ENCODE data around the gene NACAD.

DNA sequence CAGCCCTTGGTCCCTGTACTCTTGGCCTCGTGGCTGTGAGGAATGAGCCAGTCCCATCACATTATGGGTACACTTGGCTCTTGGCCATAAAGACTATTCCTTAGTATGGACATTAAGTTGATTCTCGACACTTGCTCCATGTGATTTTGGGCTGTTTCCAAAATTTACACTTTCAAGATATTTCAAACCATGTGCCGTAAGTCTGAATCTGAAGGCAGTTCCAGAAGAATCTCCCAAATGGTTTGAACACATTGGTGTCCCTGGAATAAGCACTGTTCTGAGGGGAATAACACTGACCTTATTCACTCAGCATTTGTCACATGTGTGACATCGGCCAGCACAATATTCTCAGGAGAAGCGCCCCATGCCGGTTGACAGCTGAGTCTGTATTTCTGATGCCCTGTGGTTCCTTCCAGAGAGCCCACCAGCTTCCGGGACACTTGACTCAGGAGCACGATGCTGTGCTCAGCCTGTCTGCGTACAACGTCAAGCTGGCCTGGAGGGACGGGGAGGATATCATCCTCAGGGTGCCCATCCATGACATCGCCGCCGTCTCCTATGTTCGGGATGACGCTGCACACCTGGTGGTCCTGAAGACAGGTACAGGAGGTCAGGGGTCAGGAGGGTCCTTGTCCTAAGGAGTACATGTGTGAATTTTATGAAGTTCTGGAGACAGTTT is 24.6 kb downstream of the NACAD start:
- no peak for TF ChIP-seq CTCF (IDR thresholded peaks at IDR 0.05)
- TF ChIP-seq, protein P1, sequence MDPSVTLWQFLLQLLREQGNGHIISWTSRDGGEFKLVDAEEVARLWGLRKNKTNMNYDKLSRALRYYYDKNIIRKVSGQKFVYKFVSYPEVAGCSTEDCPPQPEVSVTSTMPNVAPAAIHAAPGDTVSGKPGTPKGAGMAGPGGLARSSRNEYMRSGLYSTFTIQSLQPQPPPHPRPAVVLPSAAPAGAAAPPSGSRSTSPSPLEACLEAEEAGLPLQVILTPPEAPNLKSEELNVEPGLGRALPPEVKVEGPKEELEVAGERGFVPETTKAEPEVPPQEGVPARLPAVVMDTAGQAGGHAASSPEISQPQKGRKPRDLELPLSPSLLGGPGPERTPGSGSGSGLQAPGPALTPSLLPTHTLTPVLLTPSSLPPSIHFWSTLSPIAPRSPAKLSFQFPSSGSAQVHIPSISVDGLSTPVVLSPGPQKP (IDR thresholded peaks at IDR 0.05; ENCODE audit: low read depth, low read length), result no peak
- no peak for TF ChIP-seq POLR2A (IDR thresholded peaks at IDR 0.05; ENCODE audit: low read length)
- TF ChIP-seq, protein P2, sequence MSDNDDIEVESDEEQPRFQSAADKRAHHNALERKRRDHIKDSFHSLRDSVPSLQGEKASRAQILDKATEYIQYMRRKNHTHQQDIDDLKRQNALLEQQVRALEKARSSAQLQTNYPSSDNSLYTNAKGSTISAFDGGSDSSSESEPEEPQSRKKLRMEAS (IDR thresholded peaks at IDR 0.05), result no peak
- no peak for TF ChIP-seq BHLHE40 (IDR thresholded peaks at IDR 0.05; ENCODE audit: low read depth, low read length)
- no peak for TF ChIP-seq PHF8 (IDR thresholded peaks at IDR 0.05; ENCODE audit: borderline replicate concordance, low read depth)
- no peak for TF ChIP-seq POLR2AphosphoS2 (conservative IDR thresholded peaks at IDR 0.05; ENCODE audit: low read length)
- TF ChIP-seq, protein P3, sequence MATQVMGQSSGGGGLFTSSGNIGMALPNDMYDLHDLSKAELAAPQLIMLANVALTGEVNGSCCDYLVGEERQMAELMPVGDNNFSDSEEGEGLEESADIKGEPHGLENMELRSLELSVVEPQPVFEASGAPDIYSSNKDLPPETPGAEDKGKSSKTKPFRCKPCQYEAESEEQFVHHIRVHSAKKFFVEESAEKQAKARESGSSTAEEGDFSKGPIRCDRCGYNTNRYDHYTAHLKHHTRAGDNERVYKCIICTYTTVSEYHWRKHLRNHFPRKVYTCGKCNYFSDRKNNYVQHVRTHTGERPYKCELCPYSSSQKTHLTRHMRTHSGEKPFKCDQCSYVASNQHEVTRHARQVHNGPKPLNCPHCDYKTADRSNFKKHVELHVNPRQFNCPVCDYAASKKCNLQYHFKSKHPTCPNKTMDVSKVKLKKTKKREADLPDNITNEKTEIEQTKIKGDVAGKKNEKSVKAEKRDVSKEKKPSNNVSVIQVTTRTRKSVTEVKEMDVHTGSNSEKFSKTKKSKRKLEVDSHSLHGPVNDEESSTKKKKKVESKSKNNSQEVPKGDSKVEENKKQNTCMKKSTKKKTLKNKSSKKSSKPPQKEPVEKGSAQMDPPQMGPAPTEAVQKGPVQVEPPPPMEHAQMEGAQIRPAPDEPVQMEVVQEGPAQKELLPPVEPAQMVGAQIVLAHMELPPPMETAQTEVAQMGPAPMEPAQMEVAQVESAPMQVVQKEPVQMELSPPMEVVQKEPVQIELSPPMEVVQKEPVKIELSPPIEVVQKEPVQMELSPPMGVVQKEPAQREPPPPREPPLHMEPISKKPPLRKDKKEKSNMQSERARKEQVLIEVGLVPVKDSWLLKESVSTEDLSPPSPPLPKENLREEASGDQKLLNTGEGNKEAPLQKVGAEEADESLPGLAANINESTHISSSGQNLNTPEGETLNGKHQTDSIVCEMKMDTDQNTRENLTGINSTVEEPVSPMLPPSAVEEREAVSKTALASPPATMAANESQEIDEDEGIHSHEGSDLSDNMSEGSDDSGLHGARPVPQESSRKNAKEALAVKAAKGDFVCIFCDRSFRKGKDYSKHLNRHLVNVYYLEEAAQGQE (IDR thresholded peaks at IDR 0.05), result no peak
- TF ChIP-seq HEYL (CRISPR knock-in tag; IDR thresholded peaks at IDR 0.05), result no peak
- TF ChIP-seq KDM5A (IDR thresholded peaks at IDR 0.05), result no peak
- no peak for TF ChIP-seq FOSB (CRISPR knock-in tag; IDR thresholded peaks at IDR 0.05)
- TF ChIP-seq ZSCAN20 (CRISPR knock-in tag; IDR thresholded peaks at IDR 0.05), result no peak
- TF ChIP-seq CBX2 (IDR thresholded peaks at IDR 0.05; ENCODE audit: borderline replicate concordance, low read depth), result no peak
- no peak for TF ChIP-seq JUNB (IDR thresholded peaks at IDR 0.05)
